Activated CD4-positive, alpha-beta T cell treated with anti-CD3 and anti-CD28 coated beads for 24 hours (primary cell): ENCODE measurements around the gene IQUB.
"Not testable (repeated sequence)": the region's sequence is repeated elsewhere in the genome, so short reads cannot be mapped to it uniquely, and the experiment has no call there.

Source experiments
- DNase-seq, 2 donors: peaks; one replicate each; pipeline ENCODE4 v3.0.0-alpha.2; 2020; ENCODE audit warnings: low read depth in 2 of 2

The IQUB gene

GRCh38 chr7:123415625-123416024 lies 118.8 kb downstream of the IQUB start:
- DNase-seq = no peak

- DNase-seq = no peak
Measured at GRCh38 chr7:123410273-123410904, 124.0 kb downstream of the IQUB start.

GRCh38 chr7:123407951-123408350 lies 126.4 kb downstream of the IQUB start:
- DNase-seq = not testable (repeated sequence)
